ENCODE results near the gene SNRPA. TPM values are rescaled to one million over a fixed set of nuclear protein-coding genes. Genes with fewer than 3 reads are reported as not detected.
"Not testable (repeated sequence)": the region's sequence is repeated elsewhere in the genome, so short reads cannot be mapped to it uniquely, and the experiment has no call there.

Gene SNRPA
- polyA plus RNA-seq, 3 donors: 27.9 to 78.3 (median 44.2) TPM

DNA sequence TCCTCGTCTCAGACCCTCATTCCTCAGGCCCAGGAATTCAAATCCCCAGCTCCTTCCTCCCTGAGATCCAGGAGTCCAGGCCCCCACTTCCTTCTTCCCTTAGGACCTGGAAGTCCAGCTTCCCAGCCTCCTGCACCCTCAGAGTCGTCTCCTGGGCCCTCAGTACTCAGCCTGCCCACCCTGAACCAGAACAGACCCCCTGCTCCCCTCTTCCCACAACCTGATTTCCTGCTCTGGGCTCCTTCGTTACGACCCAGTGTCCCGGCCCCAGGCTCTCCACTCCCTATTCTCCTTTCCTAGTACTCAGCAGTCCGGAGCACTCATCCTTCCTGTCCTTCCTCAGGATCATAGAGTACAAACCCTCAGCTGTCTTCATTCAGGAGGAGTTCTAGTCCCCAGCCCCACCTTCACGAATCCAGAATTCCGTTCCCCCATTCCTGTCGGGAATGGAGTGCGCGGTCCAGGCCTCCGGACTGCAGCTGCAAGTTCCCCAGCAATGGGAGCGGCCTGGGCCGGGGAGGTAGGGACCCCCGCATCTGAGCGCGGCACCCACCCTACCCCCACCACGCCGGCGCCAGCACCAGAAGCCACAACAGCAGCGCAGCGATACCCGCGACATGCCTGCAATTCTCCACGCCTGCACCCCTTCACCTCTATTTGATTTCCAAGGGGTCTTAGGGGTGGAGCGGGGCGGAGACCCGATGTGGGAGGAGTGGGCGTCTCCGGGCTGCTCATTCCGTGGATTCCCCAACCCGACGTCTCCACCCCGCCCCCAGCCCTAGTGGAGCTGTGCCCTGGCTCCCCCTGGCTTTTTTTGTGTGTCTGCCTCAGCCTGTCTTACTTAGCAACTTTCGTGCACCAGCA, 60.7 kb downstream of the SNRPA start:
- intact Hi-C loops (cut with micrococcal nuclease): loop anchor here (5.0 kb wide), 2 partner anchors 34 to 321 kb away; partner anchors contain the start of genes MIA (in 1 of the 2) and RAB4B (in 1 of the 2)
- H4K20me1 ChIP-seq (ENCODE audit: insufficient read depth, low read length): peaks cover 34% of the 10 kb centered on the region
- peaks cover 25 to 31% of the 10 kb centered on the region in 2 donors for H3K36me3 Mint-ChIP-seq
- H3K27ac ChIP-seq (ENCODE audit: low read depth in 1 of 2, low read length in 2 of 2): peak overlapping the region in 1 of 2 donors; percentile 31
- H3K27ac Mint-ChIP-seq: peak overlapping the region in 6 of 7 donors; percentile 12 to 97 (median 72)
- H3K27me3 Mint-ChIP-seq (ENCODE audit: low read depth in 3 of 3): peaks cover 11 to 30% (median 22%) of the 10 kb centered on the region in 3 donors
- H3K4me3 Mint-ChIP-seq: peak overlapping the region; percentile 89 to 95
- H3K4me1 ChIP-seq (ENCODE audit: control insufficient read depth in 1 of 2, insufficient read depth in 2 of 2, low read length in 2 of 2): peaks cover 25 to 36% of the 10 kb centered on the region in 2 donors
- H2AFZ ChIP-seq (ENCODE audit: insufficient read depth, low read depth, low read length, poor library complexity, severe bottlenecking): peak overlapping the region; percentile 63
- H3K9me3 Mint-ChIP-seq: peaks cover 0 to 1% (median 0%) of the 10 kb centered on the region in 7 donors
- H3K36me3 ChIP-seq (replicated peaks in 1 of 2; ENCODE audit: control insufficient read depth in 1 of 2, insufficient read depth in 2 of 2, low read length in 2 of 2): peaks cover 23 to 28% of the 10 kb centered on the region in 2 donors
- DNase-seq: no peak
- H3K9ac ChIP-seq (ENCODE audit: insufficient read depth, low read length, poor library complexity, severe bottlenecking): no peak overlapping the region
- peaks cover 0 to 5% of the 10 kb centered on the region in 2 donors for H3K27me3 ChIP-seq (ENCODE audit: control insufficient read depth in 2 of 2, insufficient read depth in 2 of 2, low read length in 2 of 2)
- H3K79me2 ChIP-seq (ENCODE audit: insufficient read depth, low read length): peaks cover 18% of the 10 kb centered on the region
- peak overlapping the region; percentile 54 to 78 (median 59) for H3K4me3 ChIP-seq (replicated peaks in 1 of 3; ENCODE audit: low read depth in 2 of 3, low read length in 3 of 3)
- peaks cover 46% of the 10 kb centered on the region for H3K4me1 Mint-ChIP-seq
- TF ChIP-seq CTCF (IDR thresholded peaks at IDR 0.05): no peak
- H3K4me2 ChIP-seq (replicated peaks; ENCODE audit: extremely low read depth, low read length, poor library complexity, severe bottlenecking): peak overlapping the region; percentile 69
- WGBS (ENCODE audit: insufficient coverage): 0% methylated on average over 12 of the region's 35 CpGs
- no peaks in the 10 kb centered on the region for H3K9me3 ChIP-seq (replicated peaks in 1 of 2; ENCODE audit: control insufficient read depth in 1 of 2, insufficient read depth in 1 of 2, low read length in 2 of 2)

- H3K9ac ChIP-seq (ENCODE audit: insufficient read depth, low read length, poor library complexity, severe bottlenecking); H3K27me3 ChIP-seq (ENCODE audit: control insufficient read depth in 2 of 2, insufficient read depth in 2 of 2, low read length in 2 of 2); H3K4me2 ChIP-seq (replicated peaks; ENCODE audit: extremely low read depth, low read length, poor library complexity, severe bottlenecking); H3K79me2 ChIP-seq (ENCODE audit: insufficient read depth, low read length); H3K27ac ChIP-seq (ENCODE audit: low read depth in 1 of 2, low read length in 2 of 2); H3K9me3 Mint-ChIP-seq; H2AFZ ChIP-seq (ENCODE audit: insufficient read depth, low read depth, low read length, poor library complexity, severe bottlenecking); DNase-seq; H3K4me3 ChIP-seq (replicated peaks in 1 of 3; ENCODE audit: low read depth in 2 of 3, low read length in 3 of 3); H3K9me3 ChIP-seq (replicated peaks in 1 of 2; ENCODE audit: control insufficient read depth in 1 of 2, insufficient read depth in 1 of 2, low read length in 2 of 2); H3K27ac Mint-ChIP-seq: not testable (repeated sequence)
- peak overlapping the region; percentile 89 to 95 for H3K4me3 Mint-ChIP-seq
- Histone ChIP-seq H3K4me1 (ENCODE audit: control insufficient read depth in 1 of 2, insufficient read depth in 2 of 2, low read length in 2 of 2) (peaks cover 24 to 31% of the 10 kb centered on the region in 2 donors), H4K20me1 (ENCODE audit: insufficient read depth, low read length) (peaks cover 25% of the 10 kb centered on the region), H3K36me3 (replicated peaks in 1 of 2; ENCODE audit: control insufficient read depth in 1 of 2, insufficient read depth in 2 of 2, low read length in 2 of 2) (peaks cover 17 to 21% of the 10 kb centered on the region in 2 donors)
- 96% methylated on average over 6 of the region's 7 CpGs for WGBS (ENCODE audit: insufficient coverage)
- H3K36me3 Mint-ChIP-seq: peaks cover 19 to 25% of the 10 kb centered on the region in 2 donors
- H3K4me1 Mint-ChIP-seq: peaks cover 45% of the 10 kb centered on the region
- intact Hi-C loops (cut with micrococcal nuclease): loop anchor here (5.0 kb wide), 2 partner anchors 35 to 320 kb away; partner anchors contain the start of genes MIA (in 1 of the 2) and RAB4B (in 1 of the 2)
- H3K27me3 Mint-ChIP-seq (ENCODE audit: low read depth in 3 of 3): peaks cover 10 to 30% (median 22%) of the 10 kb centered on the region in 3 donors
These were observed 61.6 kb downstream of the SNRPA start for GRCh38 chr19:40812571-40812970.

Data from CD14-positive monocyte (primary cell).